Measurements from ENCODE around the gene KRTAP20-1.

GRCh38 chr21:30620522-30620921 is 4.3 kb downstream of the KRTAP20-1 start, which contains the start of gene KRTAP20-4:
- TF ChIP-seq CTCF (IDR thresholded peaks at IDR 0.05; ENCODE audit: low read depth, low read length, missing input control), result no peak
- no peak for TF ChIP-seq REST (IDR thresholded peaks at IDR 0.05)
- no peak for TF ChIP-seq ATF3 (IDR thresholded peaks at IDR 0.05)
- TF ChIP-seq GABPA (IDR thresholded peaks at IDR 0.05 in 1 of 2, conservative IDR thresholded peaks at IDR 0.05 in 1 of 2), result no peak
- no peak for TF ChIP-seq RXRA (IDR thresholded peaks at IDR 0.05)
- TF ChIP-seq TAF1 (conservative IDR thresholded peaks at IDR 0.05), result no peak
- TF ChIP-seq JUND (IDR thresholded peaks at IDR 0.05), result no peak
- no peak for TF ChIP-seq YY1 (IDR thresholded peaks at IDR 0.05)
- TF ChIP-seq FOXA2 (IDR thresholded peaks at IDR 0.05), result no peak
- no peak for TF ChIP-seq SP1 (IDR thresholded peaks at IDR 0.05)
